Measurements from ENCODE around the gene ZFYVE28. TPM values are rescaled to one million over a fixed set of nuclear protein-coding genes. Genes with fewer than 3 reads are reported as not detected.

ZFYVE28 gene
- total and polyA plus RNA-seq, 2 donors (not counting 1 experiment from before 2014, with no cell fraction given), result 5.8 to 12.1 TPM

- H3K4me3 Mint-ChIP-seq, result no peak overlapping the region
- no peak overlapping the region for H3K27ac ChIP-seq (ENCODE audit: low read length in 2 of 2)
- no peak overlapping the region for H2AFZ ChIP-seq (ENCODE audit: insufficient read depth, low read depth, low read length, poor library complexity, severe bottlenecking)
- no peaks in the 10 kb centered on the region for H3K27me3 Mint-ChIP-seq
- no peaks in the 10 kb centered on the region for H3K27me3 ChIP-seq (replicated peaks in 1 of 4; ENCODE audit: control extremely low read depth in 1 of 4, control insufficient read depth in 3 of 4, insufficient read depth in 4 of 4, low read length in 3 of 4)
- H3K4me3 ChIP-seq (ENCODE audit: control extremely low read depth in 1 of 5, extremely low read depth in 1 of 5, insufficient read depth in 1 of 5, low read depth in 2 of 5, low read length in 4 of 5), result no peak overlapping the region
- DNase-seq (no peak), ATAC-seq (ENCODE audit: low read depth) (no peak)
- POLR2A ChIA-PET, result no interaction called here
- WGBS (ENCODE audit: insufficient coverage), result 86% methylated on average over 15 of the region's 15 CpGs
- H3K4me2 ChIP-seq (replicated peaks; ENCODE audit: low read depth, low read length, poor library complexity, severe bottlenecking), result no peak overlapping the region
- intact Hi-C loops (cut with micrococcal nuclease), result no loop called here
- TF ChIP-seq EZH2 (IDR thresholded peaks at IDR 0.05; ENCODE audit: borderline replicate concordance, insufficient read depth, low read depth, low read length, poor library complexity, severe bottlenecking) (no peak), CTCF (IDR thresholded peaks at IDR 0.05) (no peak)
- H3K9me3 Mint-ChIP-seq (ENCODE audit: insufficient read depth), result no peaks in the 10 kb centered on the region
- H3K4me1 ChIP-seq (ENCODE audit: control insufficient read depth in 2 of 2, insufficient read depth in 2 of 2, low read length in 2 of 2), result no peaks in the 10 kb centered on the region
- H3K9me3 ChIP-seq (ENCODE audit: control extremely low read depth in 1 of 3, control insufficient read depth in 2 of 3, insufficient read depth in 1 of 3, low read length in 2 of 3), result no peaks in the 10 kb centered on the region
- H3K9ac ChIP-seq (ENCODE audit: low read length), result no peak overlapping the region
- H3K36me3 ChIP-seq (replicated peaks in 1 of 2; ENCODE audit: control extremely low read depth in 1 of 2, control insufficient read depth in 1 of 2, extremely low read depth in 1 of 2, insufficient read depth in 2 of 2, low read length in 1 of 2), result no peaks in the 10 kb centered on the region
- no peaks in the 10 kb centered on the region for H3K4me1 Mint-ChIP-seq
- H4K20me1 ChIP-seq (ENCODE audit: control insufficient read depth, insufficient read depth, low read length, poor library complexity, severe bottlenecking), result no peaks in the 10 kb centered on the region
- CTCF ChIA-PET, result no interaction called here
- no peak overlapping the region for H3K27ac Mint-ChIP-seq
- no peaks in the 10 kb centered on the region for H3K79me2 ChIP-seq (ENCODE audit: control insufficient read depth, insufficient read depth, low read length)
Measured at GRCh38 chr4:2273221-2273620, 145.2 kb downstream of the ZFYVE28 start.

DNA sequence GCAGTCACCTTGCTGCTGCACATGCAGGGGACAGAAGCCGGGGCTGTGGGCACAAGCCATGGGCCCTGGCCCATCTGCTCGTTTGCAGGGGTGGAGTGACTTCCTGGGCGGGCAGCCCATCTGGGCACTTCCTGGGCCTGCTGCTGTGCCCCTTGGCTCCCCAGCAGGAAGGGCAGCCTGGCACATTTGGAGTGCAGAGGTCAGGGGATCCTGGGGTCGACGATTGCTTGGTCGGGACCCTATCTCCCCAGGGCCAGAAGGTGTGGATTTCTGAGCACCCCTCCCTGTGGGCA lies 145.7 kb downstream of the ZFYVE28 start:
- Mint-ChIP-seq H3K9me3 (ENCODE audit: insufficient read depth) (no peaks in the 10 kb centered on the region), H3K4me1 (no peaks in the 10 kb centered on the region), H3K4me3 (no peak overlapping the region), H3K27ac (no peak overlapping the region), H3K27me3 (no peaks in the 10 kb centered on the region)
- POLR2A ChIA-PET, result no interaction called here
- Histone ChIP-seq H3K36me3 (replicated peaks in 1 of 2; ENCODE audit: control extremely low read depth in 1 of 2, control insufficient read depth in 1 of 2, extremely low read depth in 1 of 2, insufficient read depth in 2 of 2, low read length in 1 of 2) (no peaks in the 10 kb centered on the region), H3K4me1 (ENCODE audit: control insufficient read depth in 2 of 2, insufficient read depth in 2 of 2, low read length in 2 of 2) (no peaks in the 10 kb centered on the region), H3K79me2 (ENCODE audit: control insufficient read depth, insufficient read depth, low read length) (no peaks in the 10 kb centered on the region), H2AFZ (ENCODE audit: insufficient read depth, low read depth, low read length, poor library complexity, severe bottlenecking) (no peak overlapping the region), H4K20me1 (ENCODE audit: control insufficient read depth, insufficient read depth, low read length, poor library complexity, severe bottlenecking) (no peaks in the 10 kb centered on the region), H3K4me3 (ENCODE audit: control extremely low read depth in 1 of 5, extremely low read depth in 1 of 5, insufficient read depth in 1 of 5, low read depth in 2 of 5, low read length in 4 of 5) (no peak overlapping the region), H3K27me3 (replicated peaks in 1 of 4; ENCODE audit: control extremely low read depth in 1 of 4, control insufficient read depth in 3 of 4, insufficient read depth in 4 of 4, low read length in 3 of 4) (no peaks in the 10 kb centered on the region), H3K27ac (ENCODE audit: low read length in 2 of 2) (no peak overlapping the region), H3K9me3 (ENCODE audit: control extremely low read depth in 1 of 3, control insufficient read depth in 2 of 3, insufficient read depth in 1 of 3, low read length in 2 of 3) (no peaks in the 10 kb centered on the region), H3K4me2 (replicated peaks; ENCODE audit: low read depth, low read length, poor library complexity, severe bottlenecking) (no peak overlapping the region), H3K9ac (ENCODE audit: low read length) (no peak overlapping the region)
- CTCF ChIA-PET, result no interaction called here
- intact Hi-C loops (cut with micrococcal nuclease), result no loop called here
- TF ChIP-seq CTCF (IDR thresholded peaks at IDR 0.05), result no peak
- no peak for TF ChIP-seq EZH2 (IDR thresholded peaks at IDR 0.05; ENCODE audit: borderline replicate concordance, insufficient read depth, low read depth, low read length, poor library complexity, severe bottlenecking)
- no peak for ATAC-seq (ENCODE audit: low read depth)
- no peak for DNase-seq
- WGBS (ENCODE audit: insufficient coverage), result 86% methylated on average over 6 of the region's 6 CpGs

Measured in B cell (primary cell).